Measurements from ENCODE around the gene NEDD4L. TPM values are rescaled to one million over a fixed set of nuclear protein-coding genes. Genes with fewer than 3 reads are reported as not detected.

Gene NEDD4L
- polyA plus RNA-seq, 1 donor (not counting 4 experiments of a cell fraction or from before 2014, with no cell fraction given) = 52.6 TPM

DNA sequence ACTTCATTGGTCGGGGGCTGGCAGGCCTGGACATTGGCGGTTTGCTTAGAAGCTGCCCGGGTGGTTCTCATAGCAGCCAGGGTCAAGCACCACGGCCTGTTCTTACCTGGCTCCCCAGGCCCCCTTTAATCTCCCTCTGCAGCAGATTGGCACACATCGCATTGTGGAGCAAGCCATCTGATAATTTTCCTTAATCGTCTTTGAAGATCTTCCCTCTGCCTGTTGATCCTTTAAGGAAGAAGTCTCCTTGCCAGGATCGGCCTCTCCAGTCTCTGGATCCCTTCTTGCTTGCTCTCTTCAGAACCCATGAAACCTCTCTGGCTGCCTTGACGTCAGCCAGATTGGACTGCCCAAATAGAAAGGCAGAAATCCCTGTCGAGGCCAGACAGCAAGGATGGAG lies 75.8 kb downstream of the NEDD4L start:
- dilution Hi-C loops (cut with MboI; ENCODE audit: extremely low pct_ligation_motif_present, low sequenced_read_pairs) = no loop called here
- Histone ChIP-seq H3K36me3 (ENCODE audit: control insufficient read depth in 2 of 2, extremely low read depth in 1 of 2, insufficient read depth in 2 of 2, low read length in 2 of 2) (peaks cover 0 to 2% of the 10 kb centered on the region in 2 experiments), H3K4me1 (ENCODE audit: control insufficient read depth, extremely low read depth, insufficient read depth, low read length) (peaks cover 11% of the 10 kb centered on the region), H3K79me2 (ENCODE audit: control insufficient read depth, insufficient read depth, low read length) (peaks cover 2% of the 10 kb centered on the region), H3K9ac (ENCODE audit: control insufficient read depth, extremely low read depth, insufficient read depth, low read length) (no peak overlapping the region), H4K20me1 (ENCODE audit: control insufficient read depth, extremely low read depth, insufficient read depth, low read length) (no peaks in the 10 kb centered on the region), H3K27ac (ENCODE audit: control insufficient read depth, insufficient read depth, low read length) (no peak overlapping the region), H3K4me3 (ENCODE audit: control insufficient read depth in 2 of 3, extremely low read depth in 1 of 3, insufficient read depth in 2 of 3, low read depth in 1 of 3, low read length in 3 of 3) (no peak overlapping the region), H2AFZ (ENCODE audit: control insufficient read depth, low read length) (no peak overlapping the region), H3K9me1 (ENCODE audit: control insufficient read depth, extremely low read depth, insufficient read depth, low read length) (no peaks in the 10 kb centered on the region), H3K9me3 (ENCODE audit: control insufficient read depth, low read depth, low read length) (no peaks in the 10 kb centered on the region), H3K27me3 (ENCODE audit: control insufficient read depth, extremely low read depth, insufficient read depth, low read length) (no peaks in the 10 kb centered on the region), H3K4me2 (ENCODE audit: control insufficient read depth, extremely low read depth, insufficient read depth, low read depth, low read length) (no peak overlapping the region)
- FAIRE-seq (no peak), DNase-seq (ENCODE audit: low read depth, low spot score) (no peak)
- TF ChIP-seq EZH2 (IDR thresholded peaks at IDR 0.05; ENCODE audit: low read length) = no peak
- TF ChIP-seq, protein P1, sequence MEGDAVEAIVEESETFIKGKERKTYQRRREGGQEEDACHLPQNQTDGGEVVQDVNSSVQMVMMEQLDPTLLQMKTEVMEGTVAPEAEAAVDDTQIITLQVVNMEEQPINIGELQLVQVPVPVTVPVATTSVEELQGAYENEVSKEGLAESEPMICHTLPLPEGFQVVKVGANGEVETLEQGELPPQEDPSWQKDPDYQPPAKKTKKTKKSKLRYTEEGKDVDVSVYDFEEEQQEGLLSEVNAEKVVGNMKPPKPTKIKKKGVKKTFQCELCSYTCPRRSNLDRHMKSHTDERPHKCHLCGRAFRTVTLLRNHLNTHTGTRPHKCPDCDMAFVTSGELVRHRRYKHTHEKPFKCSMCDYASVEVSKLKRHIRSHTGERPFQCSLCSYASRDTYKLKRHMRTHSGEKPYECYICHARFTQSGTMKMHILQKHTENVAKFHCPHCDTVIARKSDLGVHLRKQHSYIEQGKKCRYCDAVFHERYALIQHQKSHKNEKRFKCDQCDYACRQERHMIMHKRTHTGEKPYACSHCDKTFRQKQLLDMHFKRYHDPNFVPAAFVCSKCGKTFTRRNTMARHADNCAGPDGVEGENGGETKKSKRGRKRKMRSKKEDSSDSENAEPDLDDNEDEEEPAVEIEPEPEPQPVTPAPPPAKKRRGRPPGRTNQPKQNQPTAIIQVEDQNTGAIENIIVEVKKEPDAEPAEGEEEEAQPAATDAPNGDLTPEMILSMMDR (optimal IDR thresholded peaks at IDR 0.05 in 1 of 3, IDR thresholded peaks at IDR 0.05 in 1 of 3, conservative IDR thresholded peaks at IDR 0.05 in 1 of 3; ENCODE audit: extremely low read depth in 1 of 3, insufficient read depth in 2 of 3, low read length in 3 of 3) = no peak

GRCh38 chr18:58124475-58124874 lies 80.4 kb downstream of the NEDD4L start:
- no peaks in the 10 kb centered on the region for H3K9me1 ChIP-seq (ENCODE audit: control insufficient read depth, extremely low read depth, insufficient read depth, low read length)
- FAIRE-seq (no peak), DNase-seq (ENCODE audit: low read depth, low spot score) (no peak)
- no peak overlapping the region for H2AFZ ChIP-seq (ENCODE audit: control insufficient read depth, low read length)
- H3K4me3 ChIP-seq (ENCODE audit: control insufficient read depth in 2 of 3, extremely low read depth in 1 of 3, insufficient read depth in 2 of 3, low read depth in 1 of 3, low read length in 3 of 3) = no peak overlapping the region
- no peak overlapping the region for H3K9ac ChIP-seq (ENCODE audit: control insufficient read depth, extremely low read depth, insufficient read depth, low read length)
- H3K27ac ChIP-seq (ENCODE audit: control insufficient read depth, insufficient read depth, low read length) = no peak overlapping the region
- dilution Hi-C loops (cut with MboI; ENCODE audit: extremely low pct_ligation_motif_present, low sequenced_read_pairs) = no loop called here
- peaks cover 0 to 4% of the 10 kb centered on the region in 2 experiments for H3K36me3 ChIP-seq (ENCODE audit: control insufficient read depth in 2 of 2, extremely low read depth in 1 of 2, insufficient read depth in 2 of 2, low read length in 2 of 2)
- H3K79me2 ChIP-seq (ENCODE audit: control insufficient read depth, insufficient read depth, low read length) = peaks cover 5% of the 10 kb centered on the region
- H4K20me1 ChIP-seq (ENCODE audit: control insufficient read depth, extremely low read depth, insufficient read depth, low read length) = no peaks in the 10 kb centered on the region
- H3K9me3 ChIP-seq (ENCODE audit: control insufficient read depth, low read depth, low read length) = no peaks in the 10 kb centered on the region
- H3K4me1 ChIP-seq (ENCODE audit: control insufficient read depth, extremely low read depth, insufficient read depth, low read length) = no peaks in the 10 kb centered on the region
- no peaks in the 10 kb centered on the region for H3K27me3 ChIP-seq (ENCODE audit: control insufficient read depth, extremely low read depth, insufficient read depth, low read length)
- TF ChIP-seq, protein P1 (optimal IDR thresholded peaks at IDR 0.05 in 1 of 3, IDR thresholded peaks at IDR 0.05 in 1 of 3, conservative IDR thresholded peaks at IDR 0.05 in 1 of 3; ENCODE audit: extremely low read depth in 1 of 3, insufficient read depth in 2 of 3, low read length in 3 of 3) = no peak
- no peak for TF ChIP-seq EZH2 (IDR thresholded peaks at IDR 0.05; ENCODE audit: low read length)
- H3K4me2 ChIP-seq (ENCODE audit: control insufficient read depth, extremely low read depth, insufficient read depth, low read depth, low read length) = no peak overlapping the region

Data from keratinocyte (primary cell).